DND-41 (cell line): ENCODE results near the gene CNTN5.

ENCODE experiments used
- ATAC-seq: fragments of 200-7000 bp; cut with Tn5 transposase; 3 replicates; pipeline ENCODE4 v1.9.1; 2021; ENCODE audit warnings: low read depth; ENCODE audit not compliant: insufficient read depth
- DNase-seq: peaks from one replicate; pipeline ENCODE4 v3.0.0-alpha.2; 2020
- H2AFZ ChIP-seq: 2 replicates; pipeline ENCODE4 v1.6.0; 2012; ENCODE audit warnings: low read depth, low read length
- H3K27ac ChIP-seq: 2 replicates; pipeline ENCODE4 v1.5.1; 2012; ENCODE audit warnings: low read length, inconsistent platforms
- H3K27me3 ChIP-seq: fragments of 200-600 bp; sonication (generic); 2 replicates; pipeline ENCODE4 v1.6.0; 2012; ENCODE audit warnings: low read length, mild to moderate bottlenecking, inconsistent platforms; ENCODE audit not compliant: insufficient read depth, poor library complexity
- H3K36me3 ChIP-seq: 2 replicates; pipeline ENCODE4 v1.5.1; 2012; ENCODE audit warnings: low read length, inconsistent platforms; ENCODE audit not compliant: insufficient read depth
- H3K4me1 ChIP-seq: 2 replicates; pipeline ENCODE4 v1.5.1; 2012; ENCODE audit warnings: mild to moderate bottlenecking, low read length; ENCODE audit not compliant: insufficient read depth
- H3K4me2 ChIP-seq: 2 replicates; pipeline ENCODE4 v1.6.0; 2012; ENCODE audit warnings: mild to moderate bottlenecking, moderate library complexity, low read length, inconsistent platforms; ENCODE audit not compliant: insufficient read depth
- H3K4me3 ChIP-seq, 2 experiments: fragments of 200-600 bp in 1 of 2; shearing (Covaris generic) in 1 of 2; 2 replicates each; pipeline ENCODE4 v1.5.1; 2012 to 2016; ENCODE audit warnings: inconsistent platforms in 2 of 2, low read length in 2 of 2, mild to moderate bottlenecking in 2 of 2, low read depth in 1 of 2, moderate library complexity in 1 of 2
- H3K79me2 ChIP-seq: 2 replicates; pipeline ENCODE4 v1.6.0; 2012; ENCODE audit warnings: low read length, inconsistent platforms; ENCODE audit not compliant: insufficient read depth
- H3K9ac ChIP-seq: 2 replicates; pipeline ENCODE4 v1.6.0; 2012; ENCODE audit warnings: low read depth, mild to moderate bottlenecking, inconsistent platforms, low read length, moderate library complexity
- H3K9me3 ChIP-seq: 2 replicates; pipeline ENCODE4 v1.5.1; 2012; ENCODE audit warnings: low read length, moderate library complexity, mild to moderate bottlenecking, inconsistent platforms; ENCODE audit not compliant: insufficient read depth, severe bottlenecking
- H4K20me1 ChIP-seq: 2 replicates; pipeline ENCODE4 v1.6.0; 2012; ENCODE audit warnings: low read length; ENCODE audit not compliant: insufficient read depth
- CTCF ChIP-seq: IDR thresholded peaks from 2 replicates; pipeline ENCODE4 v1.5.1; 2012; ENCODE audit warnings: borderline replicate concordance, low read length, moderate library complexity, mild to moderate bottlenecking; ENCODE audit not compliant: poor library complexity, severe bottlenecking; ENCODE audit errors: extremely low read depth
- EZH2 ChIP-seq: IDR thresholded peaks from 3 replicates; pipeline ENCODE4 v1.6.1; 2012; ENCODE audit warnings: borderline replicate concordance, low read depth, mild to moderate bottlenecking, moderate library complexity, low read length, inconsistent platforms; ENCODE audit not compliant: severe bottlenecking

The CNTN5 gene

GRCh38 chr11:100061006-100061405, 1040.3 kb downstream of the CNTN5 start:
- no peaks in the 10 kb centered on the region for H3K79me2 ChIP-seq
- no peaks in the 10 kb centered on the region for H3K36me3 ChIP-seq
- H3K9ac ChIP-seq: no peak overlapping the region
- H3K4me2 ChIP-seq: no peak overlapping the region
- no peak overlapping the region for H3K27ac ChIP-seq
- no peak overlapping the region for H3K4me3 ChIP-seq
- H3K9me3 ChIP-seq: no peaks in the 10 kb centered on the region
- ATAC-seq (no peak), DNase-seq (no peak)
- TF ChIP-seq CTCF (no peak), EZH2 (no peak)
- no peaks in the 10 kb centered on the region for H3K4me1 ChIP-seq
- no peaks in the 10 kb centered on the region for H4K20me1 ChIP-seq
- no peak overlapping the region for H2AFZ ChIP-seq
- no peaks in the 10 kb centered on the region for H3K27me3 ChIP-seq

DNA sequence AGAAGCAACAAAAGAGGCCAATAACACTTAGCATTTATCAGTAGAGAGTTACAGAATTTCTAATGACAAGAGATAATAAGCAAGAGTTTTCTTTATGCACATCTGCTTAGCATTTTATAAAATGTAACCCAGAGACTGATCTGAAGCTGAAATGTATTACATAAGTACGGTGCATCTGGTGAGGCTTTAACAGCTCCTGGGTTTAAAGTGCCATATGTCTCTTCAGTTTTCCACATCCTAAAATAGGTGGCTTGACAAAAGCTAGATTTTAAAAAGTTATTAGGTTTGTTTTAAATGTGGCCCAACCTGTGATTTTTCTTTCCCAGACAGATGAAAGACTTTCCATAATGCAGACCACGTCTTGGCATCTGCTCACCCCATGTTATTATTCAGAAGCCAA, 1045.7 kb downstream of the CNTN5 start:
- Histone ChIP-seq H3K27me3 (no peaks in the 10 kb centered on the region), H3K4me3 (no peak overlapping the region), H3K4me1 (no peaks in the 10 kb centered on the region), H3K36me3 (no peaks in the 10 kb centered on the region), H3K27ac (no peak overlapping the region), H3K79me2 (no peaks in the 10 kb centered on the region), H3K4me2 (no peak overlapping the region), H4K20me1 (no peaks in the 10 kb centered on the region), H3K9ac (no peak overlapping the region), H3K9me3 (no peaks in the 10 kb centered on the region), H2AFZ (no peak overlapping the region)
- DNase-seq: no peak
- ATAC-seq: no peak
- TF ChIP-seq CTCF: no peak
- TF ChIP-seq EZH2: no peak

GRCh38 chr11:100068116-100068515, 1047.4 kb downstream of the CNTN5 start:
- no peaks in the 10 kb centered on the region for H3K27me3 ChIP-seq
- DNase-seq (no peak), ATAC-seq (no peak)
- H2AFZ ChIP-seq: no peak overlapping the region
- H3K36me3 ChIP-seq: no peaks in the 10 kb centered on the region
- no peaks in the 10 kb centered on the region for H3K79me2 ChIP-seq
- H3K27ac ChIP-seq: no peak overlapping the region
- no peak for TF ChIP-seq CTCF
- no peak overlapping the region for H3K4me3 ChIP-seq
- no peak overlapping the region for H3K4me2 ChIP-seq
- no peaks in the 10 kb centered on the region for H3K9me3 ChIP-seq
- H3K9ac ChIP-seq: no peak overlapping the region
- no peaks in the 10 kb centered on the region for H4K20me1 ChIP-seq
- no peaks in the 10 kb centered on the region for H3K4me1 ChIP-seq

- Histone ChIP-seq H3K4me1 (no peaks in the 10 kb centered on the region), H3K27ac (no peak overlapping the region), H3K27me3 (no peaks in the 10 kb centered on the region), H3K4me2 (no peak overlapping the region), H3K9ac (no peak overlapping the region), H3K79me2 (no peaks in the 10 kb centered on the region), H4K20me1 (no peaks in the 10 kb centered on the region), H2AFZ (no peak overlapping the region), H3K9me3 (no peaks in the 10 kb centered on the region), H3K36me3 (no peaks in the 10 kb centered on the region), H3K4me3 (no peak overlapping the region)
- ATAC-seq: no peak
- no peak for DNase-seq
- TF ChIP-seq CTCF (no peak), EZH2 (no peak)
Observed at GRCh38 chr11:100072131-100072530, 1051.4 kb downstream of the CNTN5 start.
